GM19099 (cell line): ENCODE measurements around the gene CCDC81.

Experiments used
- POLR2A ChIP-seq: IDR thresholded peaks from 3 replicates; pipeline ENCODE4 v1.6.1; 2011; ENCODE audit warnings: low read depth; ENCODE audit not compliant: insufficient read length; ENCODE audit errors: extremely low read depth

CCDC81 gene

DNA sequence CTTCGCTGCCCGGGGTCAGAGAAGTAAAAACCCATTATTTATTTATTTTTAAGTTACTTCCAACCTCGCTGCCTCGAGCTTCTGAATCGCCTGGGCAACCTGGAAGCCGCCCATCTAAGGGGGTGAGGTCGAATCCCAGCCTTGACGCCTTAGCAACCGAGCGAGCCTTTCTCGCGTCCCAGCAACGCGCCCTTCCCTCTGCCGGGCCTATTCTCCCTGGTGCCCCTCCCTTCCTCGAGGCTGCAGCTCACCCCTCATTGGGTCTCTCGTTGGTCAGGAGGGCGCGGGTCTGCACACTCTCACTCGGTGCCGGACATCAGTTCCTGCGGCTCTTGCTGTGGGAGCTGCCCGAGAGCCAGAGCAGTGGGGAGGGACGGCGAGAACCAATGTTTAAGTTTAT lies at the start of gene CCDC81:
CCDC81 (plus strand) TSS at position 302 of the 400 bp plus-strand sequence. CDS start 277 bp downstream, outside the sequence.
- no peak for TF ChIP-seq POLR2A

DNA sequence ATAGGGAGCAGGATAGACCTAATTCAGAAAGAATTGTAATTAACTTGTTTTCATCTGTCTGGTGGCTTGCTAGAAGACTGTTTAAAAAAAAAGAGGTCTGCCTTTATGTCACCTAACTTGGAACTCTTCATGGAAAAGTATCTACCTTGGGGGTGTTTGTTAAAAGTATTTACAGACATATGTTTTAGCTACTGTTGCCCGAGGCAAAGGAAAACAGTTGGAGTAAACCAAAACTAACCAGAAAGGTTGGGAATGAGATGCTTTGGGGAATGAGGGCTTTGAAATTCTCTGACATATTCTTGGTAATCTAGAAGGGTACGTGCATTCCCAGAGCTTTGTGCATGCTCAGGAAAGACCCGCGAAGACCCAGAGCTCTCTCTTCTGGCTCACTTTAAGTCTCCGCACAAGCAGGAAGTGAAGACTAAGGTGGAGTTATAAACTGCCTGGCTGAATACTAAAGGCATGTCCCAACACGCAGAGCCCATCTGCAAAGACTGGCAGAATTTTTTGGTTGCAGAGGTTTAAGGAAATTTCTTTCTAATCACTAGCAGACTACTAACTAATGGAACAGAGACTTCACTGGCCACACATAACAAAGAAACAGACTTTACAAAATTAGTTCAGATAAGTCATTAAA lies 39.4 kb upstream of the CCDC81 start:
- TF ChIP-seq POLR2A = no peak

DNA sequence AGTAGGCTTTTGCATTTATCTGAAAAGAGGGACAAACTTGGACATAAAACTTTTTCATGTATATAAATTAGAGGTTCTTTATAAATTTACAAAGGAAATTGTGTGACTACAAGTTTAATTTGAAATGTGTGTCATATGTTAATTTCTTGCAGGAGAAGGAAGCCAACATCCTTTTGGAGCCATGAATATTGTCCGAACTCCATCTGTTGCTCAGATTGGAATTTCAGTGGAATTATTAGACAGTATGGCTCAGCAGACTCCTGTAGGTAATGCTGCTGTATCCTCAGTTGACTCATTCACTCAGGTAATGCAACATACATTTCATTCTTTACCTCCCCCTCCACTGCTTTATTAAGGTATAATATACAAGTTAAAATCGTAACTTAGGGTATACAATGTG lies 37.5 kb upstream of the CCDC81 start:
- TF ChIP-seq POLR2A = no peak

DNA sequence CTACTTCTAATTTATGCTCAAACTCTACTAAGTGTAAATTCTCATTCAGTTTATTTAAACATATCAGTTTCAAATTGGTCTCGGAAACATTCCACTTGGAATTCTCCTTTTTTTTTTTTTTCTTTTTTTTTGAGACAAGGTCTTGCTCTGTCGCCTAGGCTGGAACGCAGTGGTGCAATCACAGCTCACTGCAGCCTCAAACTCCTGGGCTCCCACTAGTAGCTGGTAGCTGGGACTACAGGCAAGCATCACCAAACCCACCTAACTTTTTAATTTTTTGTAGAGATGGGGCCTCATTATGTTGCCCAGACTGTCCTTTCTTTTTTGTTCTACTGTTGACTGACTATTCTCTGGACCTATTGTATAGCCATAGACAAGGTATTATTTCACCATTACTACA lies 33.3 kb upstream of the CCDC81 start:
- TF ChIP-seq POLR2A = no peak

DNA sequence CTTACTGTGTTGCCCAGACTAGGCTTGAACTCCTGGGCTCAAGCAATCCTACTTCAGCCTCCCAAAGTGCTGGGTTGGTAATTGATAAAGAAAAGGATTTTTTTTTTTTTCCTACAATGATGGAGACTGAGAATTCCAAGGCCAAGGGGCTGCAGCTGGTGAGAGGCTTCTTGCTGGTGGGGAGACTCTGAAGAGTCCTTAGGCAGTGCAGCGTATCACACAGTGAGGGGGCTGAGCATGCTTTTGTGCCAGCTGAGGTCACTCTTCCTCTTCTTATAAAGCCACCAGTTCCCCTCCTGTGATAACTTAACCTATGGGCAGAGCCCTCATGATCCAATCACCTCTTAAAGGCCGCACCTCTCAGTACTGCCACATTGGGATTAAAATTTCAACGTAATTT lies 28.2 kb upstream of the CCDC81 start:
- TF ChIP-seq POLR2A = no peak

DNA sequence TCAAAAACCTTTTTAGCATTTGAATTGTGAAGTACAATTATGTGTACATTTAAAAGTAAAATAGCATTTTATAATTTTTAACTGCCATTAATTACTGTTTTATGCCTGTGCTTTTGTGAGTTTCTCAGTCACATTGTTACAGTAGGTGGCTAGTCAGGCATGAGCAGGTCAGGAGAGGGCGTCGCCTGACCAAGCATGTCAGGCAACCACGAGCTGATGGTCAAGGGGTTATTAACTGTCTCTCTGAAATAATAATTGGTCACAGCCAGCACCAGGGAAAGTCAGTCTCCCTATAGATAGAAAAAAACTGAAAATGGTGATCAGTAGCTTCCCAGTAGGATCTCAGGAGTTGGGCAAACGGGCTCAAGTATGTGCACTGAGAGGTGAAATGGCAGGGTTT lies 19.4 kb upstream of the CCDC81 start:
- TF ChIP-seq POLR2A = no peak

DNA sequence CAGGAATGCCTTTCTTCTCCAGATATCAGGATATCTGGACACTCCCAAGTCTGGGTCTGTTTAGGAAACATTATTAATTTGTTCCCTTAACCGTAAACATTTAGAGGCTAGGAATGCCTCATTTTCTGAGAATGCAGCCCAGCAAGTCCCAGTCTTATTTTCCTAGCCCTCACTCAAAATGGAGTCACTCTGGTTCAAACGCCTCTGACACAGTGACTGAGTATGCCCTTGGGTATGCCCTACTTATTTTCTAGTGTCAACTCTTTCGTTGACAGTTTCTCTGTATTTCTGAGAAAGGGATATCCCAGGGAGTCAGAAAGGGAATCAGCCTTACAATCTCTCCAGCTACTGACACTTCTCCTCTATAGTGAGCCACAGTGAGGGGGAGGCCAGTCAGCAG lies 16.0 kb upstream of the CCDC81 start:
- no peak for TF ChIP-seq POLR2A

DNA sequence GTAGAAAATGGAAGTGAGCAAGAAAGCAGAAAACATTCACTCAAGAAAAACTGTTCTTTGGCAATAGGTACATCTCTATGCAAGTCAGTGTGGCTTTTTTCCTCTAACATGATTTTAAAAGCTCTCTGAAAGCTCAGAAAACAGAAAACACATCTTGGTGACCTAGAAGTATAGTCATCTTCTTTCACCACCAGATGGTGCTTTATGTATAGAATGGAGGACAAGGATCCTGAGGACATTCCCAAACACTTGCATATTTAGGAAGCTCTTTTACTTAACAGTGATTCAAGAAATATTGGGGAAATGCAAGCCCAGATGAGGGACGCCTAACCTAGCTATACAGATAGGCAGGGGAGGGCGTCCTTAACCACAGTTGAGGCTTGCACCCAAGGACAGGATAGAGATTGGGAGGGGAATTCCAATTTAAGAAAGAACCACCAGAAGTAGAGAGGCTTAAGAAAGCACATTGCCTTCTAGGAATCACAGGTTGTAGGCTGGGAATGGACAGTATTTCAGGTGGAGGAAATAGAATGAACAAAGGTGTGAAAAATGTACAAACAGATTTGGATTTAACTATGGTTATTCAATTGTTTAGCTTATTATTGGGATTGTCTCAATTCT lies 13.8 kb upstream of the CCDC81 start:
- TF ChIP-seq POLR2A = no peak

DNA sequence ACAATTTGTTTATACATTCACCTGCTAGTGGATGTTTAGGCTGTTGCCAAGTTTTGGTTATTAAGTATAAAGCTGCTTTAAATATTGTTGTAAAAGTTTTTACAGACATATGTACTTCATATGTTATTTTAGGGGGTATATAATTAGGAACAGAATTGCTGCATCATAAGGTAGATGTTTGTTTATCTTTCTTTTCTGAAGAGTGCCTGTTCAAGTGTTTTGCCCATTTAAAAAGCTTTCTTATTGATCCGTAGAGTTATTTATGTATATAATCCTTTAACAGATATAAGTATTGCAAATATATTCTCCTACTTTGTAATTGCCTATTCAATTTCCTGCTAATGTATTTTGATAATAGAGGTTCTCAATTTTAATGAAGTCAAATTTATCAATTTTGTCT lies 11.3 kb upstream of the CCDC81 start:
- TF ChIP-seq POLR2A = no peak

DNA sequence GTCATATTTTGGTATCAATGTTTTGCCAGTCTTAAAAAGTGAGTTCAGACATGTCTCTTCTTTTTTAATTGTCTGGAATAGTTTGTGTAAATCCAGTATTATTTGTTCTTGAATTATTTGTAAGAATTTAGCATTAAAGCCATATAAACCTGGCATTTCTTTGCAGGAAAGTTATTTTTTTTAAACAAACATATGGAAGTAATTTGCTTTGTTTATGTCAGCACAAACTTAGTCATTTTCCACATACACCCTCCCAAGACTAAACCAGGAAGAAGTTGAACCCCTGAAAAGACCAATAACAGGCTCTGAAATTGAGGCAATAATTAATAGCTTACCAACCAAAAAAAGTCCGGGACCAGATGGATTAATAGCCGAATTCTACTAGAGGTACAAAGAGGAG lies 9.1 kb upstream of the CCDC81 start:
- TF ChIP-seq POLR2A = no peak

DNA sequence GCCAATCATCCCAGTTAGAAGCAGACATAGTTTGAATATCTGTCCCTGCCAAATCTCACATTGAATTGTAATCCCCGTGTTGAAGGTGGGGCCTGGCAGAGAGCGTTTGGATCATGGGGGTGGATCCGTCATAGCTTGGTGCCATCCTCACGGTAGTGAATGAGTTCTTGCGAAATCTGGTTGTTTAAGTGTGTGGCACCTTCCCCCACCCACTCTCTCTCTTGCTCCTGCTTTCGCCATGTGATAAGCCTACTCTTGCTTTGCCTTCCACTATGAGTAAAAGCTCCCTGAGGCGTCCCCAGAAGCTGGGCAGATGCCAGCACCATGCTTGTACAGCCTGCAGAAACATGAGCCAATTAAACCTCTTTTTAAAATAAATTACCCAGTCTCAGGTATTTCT lies 5.0 kb upstream of the CCDC81 start:
- no peak for TF ChIP-seq POLR2A

DNA sequence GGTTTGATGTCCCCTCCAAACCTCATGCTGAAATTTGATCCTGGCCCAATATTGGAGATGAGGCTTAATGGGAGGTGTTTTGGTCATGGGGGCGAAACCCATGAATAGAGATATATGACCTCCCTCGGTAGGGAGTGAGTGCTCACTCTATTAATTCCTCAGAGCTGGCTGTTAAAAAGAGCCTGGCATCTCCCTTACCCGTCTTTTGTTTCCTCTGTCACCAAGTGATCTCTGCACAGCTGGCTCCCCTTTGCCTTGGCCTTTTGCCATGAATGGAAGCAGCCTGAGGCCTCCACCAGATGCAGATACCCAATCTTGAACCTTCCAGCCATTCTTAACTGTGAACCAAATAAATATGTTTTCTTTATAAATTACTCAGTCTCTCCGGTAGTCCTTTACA lies 4.5 kb upstream of the CCDC81 start:
- TF ChIP-seq POLR2A = no peak

DNA sequence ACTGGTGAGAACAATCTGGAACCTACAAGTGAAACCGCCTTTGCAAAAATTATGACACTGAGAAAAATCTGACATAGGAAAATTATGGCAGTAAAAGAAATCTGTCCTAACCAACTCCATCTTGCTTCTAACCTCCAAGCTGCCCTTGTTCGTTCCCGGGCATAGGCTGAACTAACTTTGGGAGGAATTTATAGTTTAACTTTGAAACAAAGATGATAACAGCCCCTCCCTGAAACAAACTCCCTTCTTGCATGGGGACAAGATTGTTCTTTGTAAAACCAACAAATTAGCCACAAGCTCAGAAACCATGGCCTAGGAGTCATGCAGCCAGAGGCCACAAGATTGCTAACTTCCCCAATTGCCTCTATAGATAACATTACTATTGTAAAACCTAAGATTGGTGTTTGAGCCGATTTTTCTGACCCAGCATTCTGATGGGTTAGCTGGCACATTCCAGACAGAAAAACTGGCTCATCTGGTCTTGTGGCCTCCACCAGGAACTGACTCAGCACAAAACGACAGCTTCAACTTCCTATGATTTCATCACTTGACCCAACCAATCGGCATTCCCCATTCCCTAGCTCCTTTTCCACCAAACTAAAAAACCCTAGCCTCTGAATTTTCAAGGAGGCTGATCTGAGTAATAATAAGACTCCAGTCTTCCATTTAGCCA lies 3.6 kb upstream of the CCDC81 start:
- TF ChIP-seq POLR2A = no peak

DNA sequence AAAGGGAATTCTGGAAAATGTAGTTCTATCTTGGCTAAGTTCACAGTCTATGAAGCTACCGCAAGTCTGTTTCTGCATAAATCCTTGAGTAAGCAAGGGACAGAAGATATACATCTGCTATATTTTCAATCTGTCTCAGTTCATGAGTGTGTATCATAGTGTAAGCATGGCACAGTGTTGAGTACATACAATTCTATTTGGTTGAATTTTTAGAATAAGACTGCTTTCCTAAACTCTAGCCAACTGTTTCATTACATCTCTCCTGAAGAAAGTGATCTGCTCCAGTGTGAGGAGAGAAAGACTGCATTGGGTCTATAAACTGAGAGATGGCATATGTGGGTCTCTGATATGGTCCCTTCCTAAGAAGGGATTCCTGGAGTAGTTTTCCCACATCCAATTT lies 2.6 kb upstream of the CCDC81 start:
- no peak for TF ChIP-seq POLR2A

DNA sequence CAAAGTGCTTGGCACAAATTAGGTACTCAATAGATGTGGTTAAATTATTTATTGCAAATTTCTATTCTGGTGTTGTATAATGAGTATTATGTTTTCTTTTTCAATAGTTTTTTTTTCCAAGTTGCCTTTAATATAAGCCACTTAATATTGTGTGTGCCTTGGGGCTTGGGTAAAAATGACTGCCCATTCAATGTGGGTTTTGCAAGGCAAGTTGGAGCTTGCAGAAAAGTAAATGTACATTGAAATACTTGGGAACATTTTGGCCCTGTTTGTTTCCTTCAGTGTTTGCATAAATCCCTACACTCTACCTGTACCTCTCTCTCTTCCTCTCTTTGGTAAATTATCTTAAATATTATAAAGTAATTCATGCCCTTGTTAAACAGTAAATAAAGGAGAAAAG lies 2.1 kb upstream of the CCDC81 start:
- TF ChIP-seq POLR2A = no peak

DNA sequence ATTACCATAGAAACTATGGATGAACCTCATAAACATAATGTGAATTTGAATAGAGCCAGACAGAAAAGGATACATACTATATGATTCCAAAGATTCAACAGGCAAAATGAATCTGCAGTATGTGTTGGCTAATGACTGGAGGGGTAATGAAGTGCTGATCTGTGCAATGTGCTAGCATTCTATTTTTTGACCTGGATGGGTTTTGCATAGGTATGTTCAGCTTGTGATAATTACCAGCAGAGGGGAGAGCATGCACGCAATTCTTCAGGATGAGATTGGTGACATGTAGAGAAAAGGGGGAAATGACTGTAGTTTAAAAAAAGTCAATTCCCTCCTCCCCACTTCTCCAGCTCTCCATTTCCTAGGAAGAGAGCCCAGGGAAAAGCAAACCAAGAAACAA lies 618 bp upstream of the CCDC81 start:
- no peak for TF ChIP-seq POLR2A
